CD4-positive, alpha-beta T cell treated with Interleukin-6 for 4 hours (primary cell): ENCODE measurements around the gene CBX8.

Experiments
- DNase-seq: peaks from one replicate; pipeline ENCODE4 v3.0.0-alpha.2; 2020; ENCODE audit warnings: mixed read lengths

Gene CBX8

DNA sequence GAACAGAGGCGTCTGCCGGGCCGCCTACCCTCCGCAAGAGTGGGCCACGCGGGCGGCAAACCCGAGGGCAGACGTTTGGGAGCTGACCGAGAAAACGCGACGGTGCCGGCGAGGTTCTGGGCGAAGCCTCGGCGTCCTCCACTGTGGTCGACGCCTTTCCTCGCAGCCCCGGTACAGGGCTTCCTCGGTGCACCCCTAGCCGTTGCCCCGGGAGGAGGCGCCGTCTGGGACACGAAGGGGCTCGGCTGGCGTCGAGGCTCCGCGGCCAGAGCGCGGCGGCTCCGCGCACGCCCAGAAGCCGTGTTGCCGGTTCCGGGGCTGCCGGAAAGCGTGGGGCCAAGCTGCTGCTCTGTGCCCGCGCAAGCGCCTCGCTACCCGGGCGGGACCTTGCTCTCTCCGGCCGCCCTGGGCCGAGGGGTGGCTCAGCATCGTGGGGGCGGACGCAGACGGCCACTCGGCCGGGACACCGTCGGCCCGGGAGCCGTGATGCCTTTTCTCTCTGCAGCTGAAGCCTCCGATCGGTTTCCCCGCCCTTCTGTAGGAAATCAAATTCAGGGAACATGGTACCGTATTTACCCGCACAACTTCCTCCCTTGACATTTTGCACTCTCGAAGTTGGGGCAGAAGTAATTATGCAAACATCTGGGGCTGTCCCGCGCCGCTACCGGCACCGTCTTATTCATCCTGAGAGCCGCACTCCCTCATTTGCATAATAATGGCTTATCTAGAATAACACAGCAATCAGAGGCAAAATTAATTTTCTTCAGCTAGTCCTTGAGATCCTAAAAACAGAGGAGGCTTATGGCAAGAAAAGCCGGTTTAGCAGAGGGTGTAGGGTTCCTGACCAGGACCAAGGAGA, 7.3 kb upstream of the CBX8 start:
- peak; percentile 48 for DNase-seq

GRCh38 chr17:79803421-79803996, 6.6 kb upstream of the CBX8 start:
- DNase-seq = no peak

DNA sequence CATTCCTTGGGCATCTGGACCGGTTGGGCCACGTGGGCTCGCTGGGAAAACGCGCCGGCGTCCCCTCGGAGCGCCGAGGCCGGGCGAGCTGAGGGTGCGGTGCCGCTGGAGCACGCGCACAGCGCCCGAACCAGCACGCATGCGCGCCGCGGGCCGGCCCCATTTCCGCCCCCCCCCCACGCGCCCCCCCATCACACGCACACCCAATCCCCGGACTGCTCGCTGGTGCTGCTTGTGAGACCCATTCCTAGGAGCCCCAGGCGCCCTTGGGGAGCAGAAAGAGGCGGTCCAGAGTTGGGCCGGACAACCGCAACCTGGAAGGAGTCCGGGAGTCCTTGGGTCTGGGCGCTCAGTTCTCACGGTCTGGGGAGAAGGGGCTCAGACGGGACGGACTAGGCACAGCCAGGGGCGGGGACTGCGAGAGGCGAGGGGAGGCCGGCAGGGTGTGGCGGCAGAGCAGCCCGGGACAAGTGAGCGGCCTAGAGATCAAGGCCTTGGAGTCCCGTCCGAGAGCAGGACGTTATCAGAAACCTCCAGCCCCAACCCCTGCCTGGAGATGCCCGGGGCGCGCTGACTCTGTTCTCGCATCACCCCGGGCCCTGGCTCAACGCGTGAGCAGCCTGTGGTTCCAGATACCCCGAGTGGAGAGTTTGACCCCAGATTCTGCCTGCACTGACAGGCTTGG, 6.0 kb upstream of the CBX8 start:
- no peak for DNase-seq

DNA sequence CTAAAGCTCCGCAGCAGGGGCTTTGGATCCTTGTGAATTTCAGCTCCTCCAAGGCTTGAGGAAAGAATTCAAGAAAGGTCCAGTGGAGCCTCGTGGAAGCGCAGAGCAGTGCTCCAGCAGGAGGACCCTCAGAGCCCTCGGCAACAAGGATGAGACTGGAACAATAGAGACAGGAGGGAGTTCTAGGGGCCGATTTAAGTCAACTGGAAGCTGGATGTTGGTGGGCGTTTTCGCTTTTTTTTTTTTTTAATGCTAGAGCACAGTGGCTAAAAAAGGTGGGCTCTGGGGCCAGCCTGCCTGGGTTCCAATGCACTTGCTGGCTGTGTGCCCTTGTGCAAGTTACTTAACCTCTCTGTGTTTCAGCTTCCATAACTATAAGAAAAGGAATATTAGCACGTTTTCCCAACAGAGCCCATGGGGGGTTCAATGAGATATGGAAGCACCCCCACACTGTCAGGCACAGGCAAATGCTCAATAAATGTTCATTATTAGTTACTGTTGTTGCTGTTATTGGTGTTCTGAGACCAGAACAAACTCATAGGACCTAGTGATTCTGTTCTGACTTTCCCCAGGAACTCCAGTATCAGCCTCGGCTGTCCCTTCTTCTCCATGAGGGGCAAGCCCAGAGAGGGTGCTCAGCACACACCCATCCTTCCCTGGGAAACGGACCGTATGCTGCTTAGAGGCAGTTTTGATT, 5.3 kb upstream of the CBX8 start:
- no peak for DNase-seq

DNA sequence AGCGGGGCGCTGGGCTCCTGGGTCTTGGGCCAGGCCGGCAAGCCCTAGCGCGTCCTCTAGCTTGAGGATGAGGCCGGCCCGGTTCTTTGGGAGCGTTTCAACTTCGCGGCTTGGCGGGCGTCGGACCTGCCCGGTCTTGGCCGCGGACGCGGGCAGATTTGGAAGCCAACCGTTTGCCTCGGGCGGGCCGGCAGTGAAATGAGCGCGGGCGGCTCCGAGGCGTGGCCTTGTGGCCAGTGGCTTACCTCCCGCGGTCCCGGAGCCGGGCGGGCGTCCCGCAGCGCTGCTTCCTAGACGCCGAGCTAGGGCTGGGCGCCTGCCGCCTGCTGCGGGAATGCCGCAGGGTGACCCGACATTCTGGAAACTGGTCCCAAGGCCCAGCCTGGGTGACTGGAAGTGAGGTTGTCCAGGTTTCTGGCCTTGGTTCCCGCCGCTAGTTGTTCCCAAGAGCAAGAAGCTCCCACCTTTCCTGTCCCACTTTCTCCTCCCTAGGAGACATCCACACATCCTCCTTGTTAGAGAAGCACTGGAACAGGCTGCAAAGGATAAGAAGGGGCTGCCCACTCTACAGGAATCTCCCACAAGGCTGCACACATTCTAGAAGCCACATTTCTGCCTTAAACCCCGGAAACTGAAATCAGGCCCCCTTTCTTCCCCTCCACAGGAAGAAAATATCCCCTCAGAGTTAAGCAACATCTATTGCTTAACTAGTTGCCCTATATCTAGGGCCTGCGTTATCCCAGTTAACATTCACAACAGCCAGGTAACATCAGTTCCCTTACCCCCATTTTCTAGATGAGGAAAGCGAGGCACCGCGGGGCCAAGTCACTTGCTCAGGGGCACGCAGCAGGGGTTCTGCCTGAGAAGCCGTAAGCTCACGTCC, 4.5 kb upstream of the CBX8 start:
- no peak for DNase-seq

DNA sequence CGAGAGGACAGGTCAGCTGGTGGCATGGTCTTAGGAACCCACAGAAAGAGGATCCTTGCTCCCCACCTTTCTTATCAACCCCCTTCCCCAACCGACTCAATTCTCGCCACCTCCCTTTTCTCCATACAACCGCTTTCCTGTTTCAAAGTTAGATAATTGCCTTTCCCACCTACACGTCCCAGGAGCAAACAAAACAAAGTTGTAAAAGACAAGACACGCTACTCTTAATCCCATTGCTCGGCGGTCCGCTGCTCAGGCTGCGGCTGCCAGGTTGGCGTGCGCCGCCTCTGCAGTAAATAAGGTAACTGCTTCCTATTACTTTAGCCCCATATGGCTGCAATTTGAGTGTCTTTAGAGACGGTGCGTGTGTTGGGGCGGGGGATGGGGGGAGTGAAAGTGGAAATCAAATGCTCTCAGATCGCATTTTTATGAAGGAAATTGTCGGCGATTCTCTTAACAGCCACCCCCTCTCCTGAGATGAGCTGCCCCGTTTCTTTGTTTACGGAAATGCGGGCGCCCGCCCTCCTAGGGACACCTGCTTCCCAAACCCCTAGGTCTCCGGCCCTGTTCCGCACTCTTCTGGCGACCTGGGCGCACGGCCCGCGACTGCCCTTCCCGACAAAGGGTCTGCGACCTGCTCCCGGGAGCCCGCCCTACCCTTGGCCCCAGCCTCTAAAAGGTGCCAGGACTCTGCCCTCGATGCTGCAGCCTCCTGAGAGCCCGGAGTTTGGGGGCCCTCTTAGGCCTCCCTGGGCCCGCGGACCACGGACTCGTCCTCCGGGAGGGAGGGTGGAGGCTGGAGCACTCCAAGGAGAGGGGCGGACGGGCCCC, 3.7 kb upstream of the CBX8 start:
- peak; percentile 39 for DNase-seq

GRCh38 chr17:79799538-79800324, 2.9 kb upstream of the CBX8 start:
- no peak for DNase-seq

DNA sequence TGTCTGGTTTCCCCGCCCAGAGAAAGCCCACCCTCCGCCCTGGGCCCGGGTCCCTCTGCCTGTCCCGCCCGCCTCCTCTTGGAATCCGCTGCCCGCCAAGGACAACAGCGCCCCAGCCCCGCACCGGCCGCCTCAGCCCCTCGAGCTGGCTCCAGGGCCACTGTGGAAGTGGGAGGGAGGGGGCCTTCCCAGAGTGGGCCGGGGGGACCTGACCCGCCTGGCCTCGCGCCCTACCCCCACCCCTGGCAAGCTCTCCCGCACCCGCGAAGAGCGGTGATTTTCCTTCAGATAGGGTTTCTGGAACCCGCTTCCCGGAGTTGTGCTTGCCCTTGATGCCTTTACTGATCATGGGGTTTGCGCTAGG, 2.3 kb upstream of the CBX8 start:
- DNase-seq = no peak

GRCh38 chr17:79798299-79799173, 1.7 kb upstream of the CBX8 start:
- DNase-seq = no peak

DNA sequence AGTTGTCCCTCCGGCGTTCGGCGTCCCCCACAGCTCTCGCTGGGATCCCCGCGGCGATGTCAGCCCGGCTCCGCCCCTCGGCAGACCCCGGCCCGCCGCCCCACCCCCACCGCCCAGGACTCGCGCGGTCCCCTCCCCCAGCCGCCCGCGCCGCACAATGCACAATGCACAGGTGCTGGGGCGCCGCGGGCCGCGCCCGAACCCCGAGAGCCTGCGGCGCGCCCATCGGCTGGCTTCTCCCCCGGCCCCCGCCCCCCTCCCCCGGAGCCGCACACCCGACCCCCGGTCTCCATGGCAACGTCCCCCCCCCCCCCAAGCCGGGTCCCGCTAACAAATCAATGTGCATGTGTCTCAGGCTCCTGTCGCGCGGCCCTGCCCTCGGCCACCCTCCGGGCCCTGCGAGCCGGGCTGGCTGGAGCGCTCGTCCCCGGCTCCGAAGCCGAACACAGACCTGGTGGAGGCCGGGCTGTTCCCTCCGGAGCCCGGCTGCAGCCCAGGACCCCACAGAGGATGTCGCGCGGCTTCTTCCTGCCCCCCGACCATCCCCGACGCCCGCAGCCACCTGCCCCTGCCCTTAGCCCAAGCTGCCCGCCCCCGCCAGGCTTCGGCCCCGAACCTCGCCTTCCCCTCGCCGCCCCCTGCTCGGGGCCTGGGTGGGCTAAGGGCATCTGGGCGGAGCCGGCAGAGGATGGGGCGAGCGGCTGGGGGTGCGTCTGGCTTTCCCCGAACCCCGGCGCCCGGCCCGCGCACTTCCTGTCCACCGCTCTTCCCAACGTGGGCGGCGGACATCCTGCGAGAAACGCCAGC, 818 bp upstream of the CBX8 start:
- DNase-seq = no peak

- no peak for DNase-seq
These were observed 474 bp downstream of the CBX8 start for GRCh38 chr17:79796444-79796762.

GRCh38 chr17:79795795-79796443, 958 bp downstream of the CBX8 start:
- DNase-seq = no peak

GRCh38 chr17:79794659-79795511, 2.0 kb downstream of the CBX8 start:
- DNase-seq = no peak

- no peak for DNase-seq
These were observed 3.0 kb downstream of the CBX8 start for GRCh38 chr17:79793924-79794304.

GRCh38 chr17:79792984-79793923, 3.6 kb downstream of the CBX8 start:
- no peak for DNase-seq

- DNase-seq = no peak
These were observed 4.5 kb downstream of the CBX8 start for GRCh38 chr17:79792341-79792871.
